Keratinocyte (primary cell): ENCODE results near the gene TSC1. TPM values are rescaled to one million over a fixed set of nuclear protein-coding genes. Genes with fewer than 3 reads are reported as not detected.

Source experiments
- DNase-seq: peaks from one replicate; pipeline ENCODE4 v3.0.0-alpha.2; 2011; ENCODE audit warnings: low read depth, missing footprints, low spot score
- FAIRE-seq: peaks from 2 replicates; lab custom pipeline; 2011; peaks lifted over from hg19 to GRCh38; lab: Jason Lieb, UNC
- H2AFZ ChIP-seq: 2 replicates; pipeline ENCODE4 v1.6.0; 2012; ENCODE audit warnings: low read length, control low read depth, inconsistent platforms; ENCODE audit not compliant: control insufficient read depth
- H3K27ac ChIP-seq: 2 replicates; pipeline ENCODE4 v1.5.1; 2011; ENCODE audit warnings: low read length; ENCODE audit not compliant: control insufficient read depth, insufficient read depth
- H3K27me3 ChIP-seq: 3 replicates; pipeline ENCODE4 v1.6.0; 2011; ENCODE audit warnings: low read length; ENCODE audit not compliant: control insufficient read depth, insufficient read depth; ENCODE audit errors: extremely low read depth
- H3K36me3 ChIP-seq, 2 experiments: 2 replicates in 1 of 2; 3 replicates in 1 of 2; pipeline ENCODE4 v1.5.1; 2011; ENCODE audit warnings: low read length in 2 of 2, mild to moderate bottlenecking in 1 of 2; ENCODE audit not compliant: control insufficient read depth in 2 of 2, insufficient read depth in 2 of 2; ENCODE audit errors: extremely low read depth in 1 of 2
- H3K4me1 ChIP-seq: 3 replicates; pipeline ENCODE4 v1.5.1; 2011; ENCODE audit warnings: low read length; ENCODE audit not compliant: control insufficient read depth, insufficient read depth; ENCODE audit errors: extremely low read depth
- H3K4me2 ChIP-seq: 3 replicates; pipeline ENCODE4 v1.6.0; 2011; ENCODE audit warnings: low read depth, low read length; ENCODE audit not compliant: control insufficient read depth, insufficient read depth; ENCODE audit errors: extremely low read depth
- H3K4me3 ChIP-seq, 3 experiments: fragments of 200-600 bp in 1 of 3; sonication (generic) in 1 of 3; 2 replicates in 2 of 3; 3 replicates in 1 of 3; pipeline ENCODE4 v1.5.1; 2011 to 2016; ENCODE audit warnings: low read length in 3 of 3, mild to moderate bottlenecking in 3 of 3, control low read depth in 2 of 3, inconsistent platforms in 1 of 3, low read depth in 1 of 3, mixed read lengths in 1 of 3, mixed run types in 1 of 3, moderate library complexity in 1 of 3; ENCODE audit not compliant: control insufficient read depth in 2 of 3, insufficient read depth in 2 of 3; ENCODE audit errors: extremely low read depth in 1 of 3
- H3K79me2 ChIP-seq: 2 replicates; pipeline ENCODE4 v1.6.0; 2012; ENCODE audit warnings: low read length; ENCODE audit not compliant: control insufficient read depth, insufficient read depth
- H3K9ac ChIP-seq: 3 replicates; pipeline ENCODE4 v1.6.0; 2011; ENCODE audit warnings: low read length; ENCODE audit not compliant: control insufficient read depth, insufficient read depth; ENCODE audit errors: extremely low read depth
- H3K9me1 ChIP-seq: 3 replicates; pipeline ENCODE4 v1.6.0; 2011; ENCODE audit warnings: low read length; ENCODE audit not compliant: control insufficient read depth, insufficient read depth; ENCODE audit errors: extremely low read depth
- H3K9me3 ChIP-seq: 2 replicates; pipeline ENCODE4 v1.5.1; 2012; ENCODE audit warnings: low read depth, low read length; ENCODE audit not compliant: control insufficient read depth
- H4K20me1 ChIP-seq: 3 replicates; pipeline ENCODE4 v1.6.0; 2011; ENCODE audit warnings: low read length; ENCODE audit not compliant: control insufficient read depth, insufficient read depth; ENCODE audit errors: extremely low read depth
- CTCF ChIP-seq, 3 experiments: IDR thresholded peaks in 1 of 3; conservative IDR thresholded peaks in 1 of 3; optimal IDR thresholded peaks in 1 of 3; 2 replicates in 2 of 3; 3 replicates in 1 of 3; pipeline versions ENCODE3 to v1.5.1; 2011; ENCODE audit warnings: low read length in 3 of 3, mild to moderate bottlenecking in 3 of 3, moderate library complexity in 2 of 3, control low read depth in 1 of 3, inconsistent platforms in 1 of 3; ENCODE audit not compliant: insufficient read depth in 2 of 3; ENCODE audit errors: extremely low read depth in 1 of 3
- EZH2 ChIP-seq: IDR thresholded peaks from one replicate; pipeline ENCODE4 v1.6.1; 2012; ENCODE audit warnings: inconsistent platforms, mild to moderate bottlenecking, low read length, moderate library complexity
- dilution Hi-C: fragments of 300-500 bp; cut with MboI; formaldehyde crosslinking; loops from one replicate; pipeline ENCODE4 v1.7.0; 2020; ENCODE audit warnings: low sequenced_read_pairs; ENCODE audit not compliant: extremely low pct_ligation_motif_present
- polyA plus RNA-seq, 5 experiments: library from polyadenylated mRNA; depleted of rRNA in 3 of 5; stranded (reverse) in 3 of 5; stranded (forward) in 1 of 5; unstranded in 1 of 5; fragments of >200 nt; gene quantifications; 1 replicate in 1 of 5; 2 replicates in 3 of 5; 3 replicates in 1 of 5; pipeline versions ENCODE4 v1.2.1 to v1.2.3, GENCODE V29; 2011 to 2012; ENCODE audit warnings: missing spikeins in 2 of 5, low read depth in 1 of 5, low replicate concordance in 1 of 5

The TSC1 gene
- polyA plus RNA-seq, 1 donor (not counting 4 experiments of a cell fraction or from before 2014, with no cell fraction given): 26.1 TPM

GRCh38 chr9:132939169-132939568 is 5.2 kb downstream of the TSC1 start:
- H3K9me1 ChIP-seq: no peaks in the 10 kb centered on the region
- H2AFZ ChIP-seq: no peak overlapping the region
- peaks cover 58% of the 10 kb centered on the region for H3K79me2 ChIP-seq
- H4K20me1 ChIP-seq: no peaks in the 10 kb centered on the region
- H3K36me3 ChIP-seq: no peaks in the 10 kb centered on the region
- H3K27me3 ChIP-seq: no peaks in the 10 kb centered on the region
- dilution Hi-C loops: no loop called here
- DNase-seq (no peak), FAIRE-seq (no peak)
- peaks cover 16% of the 10 kb centered on the region for H3K4me1 ChIP-seq
- no peak overlapping the region for H3K27ac ChIP-seq
- no peak overlapping the region for H3K4me3 ChIP-seq
- no peak overlapping the region for H3K4me2 ChIP-seq
- no peaks in the 10 kb centered on the region for H3K9me3 ChIP-seq
- TF ChIP-seq CTCF (optimal IDR thresholded peaks at IDR 0.05 in 1 of 3, IDR thresholded peaks at IDR 0.05 in 1 of 3, conservative IDR thresholded peaks at IDR 0.05 in 1 of 3; ENCODE audit: extremely low read depth in 1 of 3, insufficient read depth in 2 of 3, low read length in 3 of 3) (no peak), EZH2 (no peak)
- no peak overlapping the region for H3K9ac ChIP-seq

- no peak overlapping the region for H3K4me2 ChIP-seq
- H4K20me1 ChIP-seq: no peaks in the 10 kb centered on the region
- no peak overlapping the region for H3K9ac ChIP-seq
- H3K27me3 ChIP-seq: no peaks in the 10 kb centered on the region
- FAIRE-seq: no peak
- H3K79me2 ChIP-seq: peaks cover 42% of the 10 kb centered on the region
- H3K4me1 ChIP-seq: peaks cover 4% of the 10 kb centered on the region
- DNase-seq: no peak
- H3K9me3 ChIP-seq: no peaks in the 10 kb centered on the region
- no peaks in the 10 kb centered on the region for H3K9me1 ChIP-seq
- H2AFZ ChIP-seq: no peak overlapping the region
- no peak overlapping the region for H3K4me3 ChIP-seq
- TF ChIP-seq CTCF (optimal IDR thresholded peaks at IDR 0.05 in 1 of 3, IDR thresholded peaks at IDR 0.05 in 1 of 3, conservative IDR thresholded peaks at IDR 0.05 in 1 of 3; ENCODE audit: extremely low read depth in 1 of 3, insufficient read depth in 2 of 3, low read length in 3 of 3) (no peak), EZH2 (no peak)
- peaks cover 0 to 2% of the 10 kb centered on the region in 2 experiments for H3K36me3 ChIP-seq
- no peak overlapping the region for H3K27ac ChIP-seq
- dilution Hi-C loops: no loop called here
Observed at GRCh38 chr9:132937463-132937901, 6.9 kb downstream of the TSC1 start.
